DOHH2 (cell line): ENCODE results near the gene RETREG2.

Source experiments
- H3F3A ChIP-seq: fragments of 200-600 bp; sonication (generic), shearing (Covaris generic); 2 replicates; pipeline ENCODE4 v1.6.0; 2016; ENCODE audit warnings: antibody characterized with exemption, mild to moderate bottlenecking; ENCODE audit not compliant: control insufficient read depth, insufficient read depth
- H3K27ac ChIP-seq: fragments of 200-600 bp; sonication (generic); 2 replicates; pipeline ENCODE4 v1.5.1; 2014; ENCODE audit warnings: low read depth, mild to moderate bottlenecking, low read length, moderate library complexity
- H3K27me3 ChIP-seq: fragments of 200-600 bp; sonication (generic); 2 replicates; pipeline ENCODE4 v1.6.1; 2014; ENCODE audit warnings: mild to moderate bottlenecking, low read length, mixed read lengths; ENCODE audit not compliant: control insufficient read depth
- H3K36me3 ChIP-seq: fragments of 200-600 bp; sonication (generic); 2 replicates; pipeline ENCODE4 v1.6.1; 2014; ENCODE audit warnings: mild to moderate bottlenecking, low read length, moderate library complexity, mixed read lengths; ENCODE audit not compliant: control insufficient read depth
- H3K4me1 ChIP-seq: fragments of 200-600 bp; sonication (generic); 2 replicates; pipeline ENCODE4 v1.6.1; 2014; ENCODE audit warnings: mild to moderate bottlenecking, low read length, mixed read lengths; ENCODE audit not compliant: control insufficient read depth
- H3K4me2 ChIP-seq: fragments of 200-600 bp; sonication (generic); 2 replicates; pipeline ENCODE4 v1.6.0; 2014; ENCODE audit warnings: mild to moderate bottlenecking, low read length, moderate library complexity
- H3K4me3 ChIP-seq: fragments of 200-600 bp; sonication (generic); 2 replicates; pipeline ENCODE4 v1.5.1; 2014; ENCODE audit warnings: mild to moderate bottlenecking, low read length, mixed read lengths
- H3K79me2 ChIP-seq: fragments of 200-600 bp; sonication (generic); 2 replicates; pipeline ENCODE4 v1.6.1; 2014; ENCODE audit warnings: mild to moderate bottlenecking, low read length, mixed read lengths; ENCODE audit not compliant: control insufficient read depth
- H3K9me2 ChIP-seq: fragments of 200-600 bp; sonication (generic); replicated peaks from 2 replicates; pipeline ENCODE4 v1.6.1; 2014; ENCODE audit warnings: mild to moderate bottlenecking, low read length, mixed read lengths; ENCODE audit not compliant: control insufficient read depth
- H3K9me3 ChIP-seq: fragments of 200-600 bp; sonication (generic); 2 replicates; pipeline ENCODE4 v1.6.1; 2014; ENCODE audit warnings: antibody characterized with exemption, low read length, mixed read lengths; ENCODE audit not compliant: control insufficient read depth, insufficient read depth
- H4K20me1 ChIP-seq: fragments of 200-600 bp; sonication (generic); 2 replicates; pipeline ENCODE4 v1.6.0; 2014; ENCODE audit warnings: low read depth, mild to moderate bottlenecking, antibody characterized with exemption, low read length, moderate library complexity; ENCODE audit not compliant: control insufficient read depth, insufficient read depth
- EZH2phosphoT487 ChIP-seq: fragments of 200-600 bp; sonication (generic); IDR thresholded peaks from 2 replicates; pipeline ENCODE4 v1.6.1; 2017; ENCODE audit warnings: borderline replicate concordance, mild to moderate bottlenecking, antibody characterized with exemption, low read length, moderate library complexity, mixed read lengths
- TF ChIP-seq, protein P1 (sequence below): fragments of 200-600 bp; sonication (generic); IDR thresholded peaks from one replicate; pipeline ENCODE4 v1.5.1; 2014; ENCODE audit warnings: antibody characterized with exemption, mild to moderate bottlenecking, low read depth, low read length; ENCODE audit not compliant: poor library complexity, severe bottlenecking

The RETREG2 gene

DNA sequence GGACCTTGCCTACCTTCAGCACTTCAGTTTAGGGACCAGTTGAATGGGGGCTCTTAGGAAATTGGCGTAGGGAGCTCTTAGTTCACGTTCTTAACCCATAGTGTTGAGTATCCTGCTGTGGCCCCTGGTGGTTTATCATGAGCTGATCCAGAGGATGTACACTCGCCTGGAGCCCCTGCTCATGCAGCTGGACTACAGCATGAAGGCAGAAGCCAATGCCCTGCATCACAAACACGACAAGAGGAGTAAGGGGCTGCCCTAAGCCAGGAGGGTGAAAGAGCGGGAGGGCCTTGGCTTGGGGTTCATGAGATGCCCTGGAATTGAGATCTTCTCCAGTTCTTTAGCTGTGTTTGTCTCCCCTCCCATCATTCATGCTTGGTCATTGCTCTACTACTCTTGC, 2.9 kb downstream of the RETREG2 start:
- Histone ChIP-seq H3K4me2 (no peak overlapping the region), H3K79me2 (peaks cover 33% of the 10 kb centered on the region), H4K20me1 (0 out of 2 replicates have a peak, but pooled peaks cover 5% of the 10 kb centered on the region), H3K9me2 (no peaks in the 10 kb centered on the region), H3K27ac (no peak overlapping the region), H3K27me3 (no peaks in the 10 kb centered on the region), H3K4me3 (no peak overlapping the region), H3K9me3 (no peaks in the 10 kb centered on the region), H3K4me1 (peaks cover 22% of the 10 kb centered on the region), H3F3A (peaks cover 16% of the 10 kb centered on the region), H3K36me3 (peaks cover 71% of the 10 kb centered on the region)
- no peak for TF ChIP-seq EZH2phosphoT487
- TF ChIP-seq, protein P1, sequence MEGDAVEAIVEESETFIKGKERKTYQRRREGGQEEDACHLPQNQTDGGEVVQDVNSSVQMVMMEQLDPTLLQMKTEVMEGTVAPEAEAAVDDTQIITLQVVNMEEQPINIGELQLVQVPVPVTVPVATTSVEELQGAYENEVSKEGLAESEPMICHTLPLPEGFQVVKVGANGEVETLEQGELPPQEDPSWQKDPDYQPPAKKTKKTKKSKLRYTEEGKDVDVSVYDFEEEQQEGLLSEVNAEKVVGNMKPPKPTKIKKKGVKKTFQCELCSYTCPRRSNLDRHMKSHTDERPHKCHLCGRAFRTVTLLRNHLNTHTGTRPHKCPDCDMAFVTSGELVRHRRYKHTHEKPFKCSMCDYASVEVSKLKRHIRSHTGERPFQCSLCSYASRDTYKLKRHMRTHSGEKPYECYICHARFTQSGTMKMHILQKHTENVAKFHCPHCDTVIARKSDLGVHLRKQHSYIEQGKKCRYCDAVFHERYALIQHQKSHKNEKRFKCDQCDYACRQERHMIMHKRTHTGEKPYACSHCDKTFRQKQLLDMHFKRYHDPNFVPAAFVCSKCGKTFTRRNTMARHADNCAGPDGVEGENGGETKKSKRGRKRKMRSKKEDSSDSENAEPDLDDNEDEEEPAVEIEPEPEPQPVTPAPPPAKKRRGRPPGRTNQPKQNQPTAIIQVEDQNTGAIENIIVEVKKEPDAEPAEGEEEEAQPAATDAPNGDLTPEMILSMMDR = no peak

DNA sequence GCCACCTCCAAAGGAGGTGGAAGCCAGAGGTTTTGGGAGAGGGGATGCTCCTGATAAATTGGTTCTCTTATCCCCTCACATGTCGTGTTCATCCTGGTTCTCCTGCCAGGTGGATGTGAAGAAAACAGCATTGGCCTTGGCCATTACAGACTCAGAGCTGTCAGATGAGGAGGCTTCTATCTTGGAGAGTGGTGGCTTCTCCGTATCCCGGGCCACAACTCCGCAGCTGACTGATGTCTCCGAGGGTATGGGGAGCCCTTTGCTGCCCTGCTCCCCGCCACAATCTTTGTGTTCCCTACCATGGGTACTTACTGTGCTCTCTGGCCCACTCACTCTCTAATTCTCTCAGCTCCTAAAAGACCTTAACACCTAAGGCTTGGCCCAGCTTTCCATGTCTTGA, 3.5 kb downstream of the RETREG2 start:
- no peaks in the 10 kb centered on the region for H3K9me2 ChIP-seq
- H3K4me3 ChIP-seq = no peak overlapping the region
- peaks cover 15% of the 10 kb centered on the region for H3F3A ChIP-seq
- H3K27me3 ChIP-seq = no peaks in the 10 kb centered on the region
- no peak overlapping the region for H3K4me2 ChIP-seq
- TF ChIP-seq EZH2phosphoT487 = no peak
- TF ChIP-seq, protein P1 = no peak
- 0 out of 2 replicates have a peak, but pooled peaks cover 5% of the 10 kb centered on the region for H4K20me1 ChIP-seq
- peaks cover 69% of the 10 kb centered on the region for H3K36me3 ChIP-seq
- no peak overlapping the region for H3K27ac ChIP-seq
- peaks cover 27% of the 10 kb centered on the region for H3K79me2 ChIP-seq
- H3K4me1 ChIP-seq = peaks cover 20% of the 10 kb centered on the region
- no peaks in the 10 kb centered on the region for H3K9me3 ChIP-seq

DNA sequence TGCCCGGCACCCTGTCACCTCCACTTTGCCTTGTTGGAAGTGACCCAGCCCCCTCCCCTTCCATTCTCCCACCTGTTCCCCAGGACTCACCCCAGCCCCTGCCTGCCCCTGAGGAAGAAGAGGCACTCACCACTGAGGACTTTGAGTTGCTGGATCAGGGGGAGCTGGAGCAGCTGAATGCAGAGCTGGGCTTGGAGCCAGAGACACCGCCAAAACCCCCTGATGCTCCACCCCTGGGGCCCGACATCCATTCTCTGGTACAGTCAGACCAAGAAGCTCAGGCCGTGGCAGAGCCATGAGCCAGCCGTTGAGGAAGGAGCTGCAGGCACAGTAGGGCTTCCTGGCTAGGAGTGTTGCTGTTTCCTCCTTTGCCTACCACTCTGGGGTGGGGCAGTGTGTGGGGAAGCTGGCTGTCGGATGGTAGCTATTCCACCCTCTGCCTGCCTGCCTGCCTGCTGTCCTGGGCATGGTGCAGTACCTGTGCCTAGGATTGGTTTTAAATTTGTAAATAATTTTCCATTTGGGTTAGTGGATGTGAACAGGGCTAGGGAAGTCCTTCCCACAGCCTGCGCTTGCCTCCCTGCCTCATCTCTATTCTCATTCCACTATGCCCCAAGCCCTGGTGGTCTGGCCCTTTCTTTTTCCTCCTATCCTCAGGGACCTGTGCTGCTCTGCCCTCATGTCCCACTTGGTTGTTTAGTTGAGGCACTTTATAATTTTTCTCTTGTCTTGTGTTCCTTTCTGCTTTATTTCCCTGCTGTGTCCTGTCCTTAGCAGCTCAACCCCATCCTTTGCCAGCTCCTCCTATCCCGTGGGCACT, 4.5 kb downstream of the RETREG2 start:
- Histone ChIP-seq H3K4me3 (no peak overlapping the region), H3K36me3 (peaks cover 65% of the 10 kb centered on the region), H3F3A (peaks cover 7% of the 10 kb centered on the region), H3K9me2 (no peaks in the 10 kb centered on the region), H3K79me2 (peaks cover 24% of the 10 kb centered on the region), H4K20me1 (0 out of 2 replicates have a peak, but pooled peaks cover 5% of the 10 kb centered on the region), H3K4me2 (no peak overlapping the region), H3K27me3 (no peaks in the 10 kb centered on the region), H3K4me1 (peaks cover 14% of the 10 kb centered on the region), H3K27ac (no peak overlapping the region), H3K9me3 (no peaks in the 10 kb centered on the region)
- TF ChIP-seq, protein P1 = no peak
- TF ChIP-seq EZH2phosphoT487 = no peak
